Type B pancreatic cell (in vitro differentiated cells): ENCODE measurements around the gene LEP. TPM values are rescaled to one million over a fixed set of nuclear protein-coding genes. Genes with fewer than 3 reads are reported as not detected.
"Not testable (repeated sequence)": the region's sequence is repeated elsewhere in the genome, so short reads cannot be mapped to it uniquely, and the experiment has no call there.

Source experiments
- DNase-seq: peaks from one replicate; pipeline ENCODE4 v3.0.0; 2021; ENCODE audit warnings: mixed read lengths; ENCODE audit not compliant: unreplicated experiment; ENCODE audit errors: extremely low spot score
- H3K27ac Mint-ChIP-seq: 2 replicates; pipeline ENCODE4 v1.8.0; 2021; ENCODE audit warnings: mild to moderate bottlenecking, mixed read lengths
- H3K27me3 Mint-ChIP-seq: 2 replicates; pipeline ENCODE4 v1.8.0; 2021; ENCODE audit warnings: mixed read lengths
- H3K36me3 Mint-ChIP-seq: 2 replicates; pipeline ENCODE4 v1.8.0; 2021; ENCODE audit warnings: mixed read lengths
- H3K4me1 Mint-ChIP-seq: one replicate; pipeline ENCODE4 v1.8.0; 2021; ENCODE audit warnings: mixed read lengths; ENCODE audit not compliant: unreplicated experiment
- H3K4me3 Mint-ChIP-seq: 2 replicates; pipeline ENCODE4 v1.8.0; 2021; ENCODE audit warnings: mild to moderate bottlenecking, mixed read lengths
- H3K9me3 Mint-ChIP-seq: 2 replicates; pipeline ENCODE4 v1.8.0; 2021; ENCODE audit warnings: mixed read lengths
- CTCF ChIP-seq: fragments of 200-600 bp; sonication (generic); conservative IDR thresholded peaks from 2 replicates; pipeline ENCODE4 v1.5.0; 2021; ENCODE audit warnings: antibody characterized with exemption, mild to moderate bottlenecking
- total RNA-seq: library from RNA; stranded (reverse); gene quantifications from 2 replicates; pipeline ENCODE4 v1.2.1, GENCODE V29; 2021; ENCODE audit warnings: low replicate concordance

The LEP gene
- total RNA-seq, 1 donor from 2014 or later: not detected

- Mint-ChIP-seq H3K27ac (no peak overlapping the region), H3K36me3 (peaks cover 3% of the 10 kb centered on the region), H3K9me3 (no peaks in the 10 kb centered on the region), H3K4me3 (no peak overlapping the region), H3K27me3 (no peaks in the 10 kb centered on the region), H3K4me1 (no peaks in the 10 kb centered on the region)
- no peak for TF ChIP-seq CTCF
- no peak for DNase-seq
Measured at GRCh38 chr7:128275681-128276080, 34.6 kb downstream of the LEP start.

- Mint-ChIP-seq H3K36me3 (peaks cover 9% of the 10 kb centered on the region), H3K27ac (no peak overlapping the region), H3K9me3 (no peaks in the 10 kb centered on the region), H3K4me3 (no peak overlapping the region), H3K27me3 (no peaks in the 10 kb centered on the region), H3K4me1 (no peaks in the 10 kb centered on the region)
- TF ChIP-seq CTCF: no peak
- no peak for DNase-seq
Measured at GRCh38 chr7:128278366-128278765, 37.3 kb downstream of the LEP start.

GRCh38 chr7:128279124-128279713, 38.1 kb downstream of the LEP start:
- no peak for TF ChIP-seq CTCF
- Mint-ChIP-seq H3K27ac (no peak overlapping the region), H3K27me3 (no peaks in the 10 kb centered on the region), H3K36me3 (peaks cover 9% of the 10 kb centered on the region), H3K4me3 (no peak overlapping the region), H3K4me1 (peaks cover 4% of the 10 kb centered on the region), H3K9me3 (no peaks in the 10 kb centered on the region)
- no peak for DNase-seq

GRCh38 chr7:128280451-128280850, 39.4 kb downstream of the LEP start:
- not testable (repeated sequence) for H3K27me3 Mint-ChIP-seq, H3K9me3 Mint-ChIP-seq, H3K27ac Mint-ChIP-seq, H3K4me3 Mint-ChIP-seq, H3K4me1 Mint-ChIP-seq, DNase-seq
- peaks cover 14% of the 10 kb centered on the region for H3K36me3 Mint-ChIP-seq

- Mint-ChIP-seq H3K4me1 (peaks cover 4% of the 10 kb centered on the region), H3K27ac (no peak overlapping the region), H3K36me3 (peaks cover 14% of the 10 kb centered on the region), H3K27me3 (no peaks in the 10 kb centered on the region), H3K4me3 (no peak overlapping the region), H3K9me3 (peaks cover 6% of the 10 kb centered on the region)
- no peak for TF ChIP-seq CTCF
- DNase-seq: no peak
Measured at GRCh38 chr7:128281605-128282380, 40.7 kb downstream of the LEP start.

- TF ChIP-seq CTCF: no peak
- Mint-ChIP-seq H3K4me3 (no peak overlapping the region), H3K9me3 (peaks cover 6% of the 10 kb centered on the region), H3K27me3 (no peaks in the 10 kb centered on the region), H3K36me3 (peaks cover 20% of the 10 kb centered on the region), H3K27ac (no peak overlapping the region), H3K4me1 (peaks cover 4% of the 10 kb centered on the region)
- no peak for DNase-seq
Measured at GRCh38 chr7:128284102-128284501, 43.0 kb downstream of the LEP start.
